Mucosa of stomach (tissue), 1 donor: ENCODE measurements around the gene KCNQ1.

Experiments used
- H3K27me3 ChIP-seq: one replicate; pipeline ENCODE4 v1.7.0; 2013; ENCODE audit warnings: mild to moderate bottlenecking, low read length; ENCODE audit not compliant: control insufficient read depth, insufficient read depth
- H3K36me3 ChIP-seq: one replicate; pipeline ENCODE4 v1.7.0; 2013; ENCODE audit warnings: low read length; ENCODE audit not compliant: control insufficient read depth, insufficient read depth
- H3K4me1 ChIP-seq: one replicate; pipeline ENCODE4 v1.7.0; 2013; ENCODE audit warnings: mild to moderate bottlenecking, low read length; ENCODE audit not compliant: control insufficient read depth, insufficient read depth
- H3K4me3 ChIP-seq: one replicate; pipeline ENCODE4 v1.7.0; 2013; ENCODE audit warnings: low read length
- H3K9ac ChIP-seq: one replicate; pipeline ENCODE4 v1.7.0; 2013; ENCODE audit warnings: mild to moderate bottlenecking, low read length, moderate library complexity
- H3K9me3 ChIP-seq: one replicate; pipeline ENCODE4 v1.7.0; 2013; ENCODE audit warnings: mild to moderate bottlenecking, low read length, moderate library complexity; ENCODE audit not compliant: control insufficient read depth
- donor health status: Pancreatic carcinoma.

The KCNQ1 gene

DNA sequence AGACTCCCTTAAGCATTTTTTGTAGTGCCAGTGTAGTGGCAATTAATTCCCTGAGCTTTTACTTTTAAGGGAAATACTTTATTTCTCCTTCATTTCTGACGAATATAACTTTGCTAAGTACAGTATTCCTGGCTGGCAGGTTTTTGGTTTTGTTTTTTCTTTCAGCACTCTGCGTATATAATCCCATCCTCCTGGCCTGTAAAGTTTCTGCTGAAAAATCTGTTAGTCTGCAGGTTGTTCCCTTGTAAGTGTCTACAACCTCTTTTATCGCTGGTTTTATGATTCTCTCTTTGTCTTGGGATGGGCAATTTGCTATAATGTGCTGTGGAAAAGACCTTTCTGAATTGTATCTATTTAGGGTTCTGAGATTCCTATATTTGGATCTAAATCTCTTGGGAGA lies 198.9 kb downstream of the KCNQ1 start:
- no peak overlapping the region for H3K4me3 ChIP-seq
- no peaks in the 10 kb centered on the region for H3K36me3 ChIP-seq
- H3K9ac ChIP-seq: no peak overlapping the region
- no peaks in the 10 kb centered on the region for H3K4me1 ChIP-seq
- no peaks in the 10 kb centered on the region for H3K27me3 ChIP-seq
- H3K9me3 ChIP-seq: peaks cover 29% of the 10 kb centered on the region

DNA sequence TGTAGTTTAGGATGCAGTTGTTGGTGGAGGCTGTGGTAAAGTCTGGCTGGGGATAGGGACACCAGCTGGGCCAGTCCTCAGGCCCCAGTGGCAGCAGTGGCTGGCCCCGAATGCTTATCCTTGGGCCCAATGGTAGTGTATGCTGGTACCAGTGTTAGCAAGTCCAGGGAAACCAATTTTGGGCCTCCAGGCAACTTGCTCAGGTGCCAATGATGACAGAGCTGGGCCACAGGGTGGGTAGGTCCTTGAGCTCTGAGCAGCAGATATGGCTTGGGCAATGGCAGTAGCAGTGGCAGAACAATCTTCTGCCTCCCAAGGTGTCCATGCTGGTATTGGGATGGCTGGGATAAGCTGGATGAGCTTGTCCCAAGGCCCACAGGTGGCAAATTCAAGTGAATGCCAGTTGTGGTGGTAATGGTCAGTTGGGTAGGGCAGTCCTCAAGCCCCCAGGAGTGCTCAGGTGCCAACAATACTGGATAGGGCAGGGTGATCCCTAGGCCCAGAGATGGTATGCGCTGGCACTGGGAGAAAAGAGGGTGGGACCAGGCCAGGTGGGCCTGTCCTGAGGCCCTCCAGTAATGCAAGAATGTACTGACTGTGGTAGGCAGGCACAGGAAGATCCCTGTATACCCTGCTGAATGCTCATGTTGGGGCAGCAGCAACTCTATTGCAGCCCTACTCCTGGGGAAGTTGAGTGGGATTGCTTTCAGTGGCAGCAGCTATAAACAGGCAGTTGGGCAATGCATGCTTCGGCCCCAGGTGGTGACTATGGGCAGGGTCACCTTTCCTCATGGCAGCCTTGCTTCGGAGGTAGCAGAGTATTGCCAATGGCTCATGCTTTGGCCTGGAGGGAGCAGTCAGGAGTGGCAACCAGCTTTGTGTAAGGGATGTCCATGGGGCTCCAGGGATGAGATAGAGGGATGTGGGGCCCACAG lies 200.3 kb downstream of the KCNQ1 start:
- Histone ChIP-seq H3K36me3 (no peaks in the 10 kb centered on the region), H3K4me1 (no peaks in the 10 kb centered on the region), H3K9ac (no peak overlapping the region), H3K4me3 (no peak overlapping the region), H3K27me3 (no peaks in the 10 kb centered on the region), H3K9me3 (peaks cover 26% of the 10 kb centered on the region)

DNA sequence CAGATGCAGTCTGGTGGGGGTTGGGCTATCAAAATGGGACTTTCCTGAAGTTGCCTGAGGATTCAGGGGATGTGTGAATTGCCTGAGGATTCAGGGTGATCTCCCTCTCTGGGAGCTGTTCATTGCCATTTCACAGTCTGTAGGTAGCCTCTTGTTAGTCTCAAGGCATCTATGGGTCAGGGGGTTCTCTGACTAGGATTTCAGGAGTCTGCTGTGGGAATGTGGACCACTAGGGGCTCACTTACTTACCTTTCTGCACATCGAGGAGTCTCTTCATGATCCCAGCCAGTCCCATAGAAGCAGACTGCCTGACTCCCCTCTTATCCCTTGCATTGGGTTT lies 200.9 kb downstream of the KCNQ1 start:
- H3K9me3 ChIP-seq: peaks cover 23% of the 10 kb centered on the region

DNA sequence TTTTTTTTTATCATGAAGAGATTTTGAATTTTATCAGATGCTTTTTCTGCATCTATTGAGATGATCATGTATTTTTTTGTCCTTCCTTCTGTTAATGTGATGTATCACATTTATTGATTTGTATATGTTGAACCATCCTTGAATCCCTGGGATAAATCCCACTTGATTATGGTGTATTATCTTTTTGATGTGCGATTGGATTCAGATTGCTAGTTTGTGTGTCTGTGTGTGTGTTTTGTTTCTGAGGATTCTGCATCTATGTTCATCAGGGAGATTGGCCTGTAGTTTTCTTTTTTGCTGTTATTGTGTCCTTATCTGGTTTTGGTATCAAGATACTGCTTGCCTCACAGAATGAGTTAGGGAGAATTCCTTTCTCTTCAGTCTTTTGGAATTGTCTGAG lies 202.4 kb downstream of the KCNQ1 start:
- Histone ChIP-seq H3K9me3 (peaks cover 32% of the 10 kb centered on the region), H3K4me1 (no peaks in the 10 kb centered on the region), H3K36me3 (no peaks in the 10 kb centered on the region), H3K9ac (no peak overlapping the region), H3K27me3 (no peaks in the 10 kb centered on the region), H3K4me3 (no peak overlapping the region)

More for the DNA sequence above, 200.9 kb downstream of the KCNQ1 start:
- Histone ChIP-seq H3K4me3 (no peak overlapping the region), H3K4me1 (no peaks in the 10 kb centered on the region), H3K36me3 (no peaks in the 10 kb centered on the region), H3K27me3 (no peaks in the 10 kb centered on the region), H3K9ac (no peak overlapping the region)

DNA sequence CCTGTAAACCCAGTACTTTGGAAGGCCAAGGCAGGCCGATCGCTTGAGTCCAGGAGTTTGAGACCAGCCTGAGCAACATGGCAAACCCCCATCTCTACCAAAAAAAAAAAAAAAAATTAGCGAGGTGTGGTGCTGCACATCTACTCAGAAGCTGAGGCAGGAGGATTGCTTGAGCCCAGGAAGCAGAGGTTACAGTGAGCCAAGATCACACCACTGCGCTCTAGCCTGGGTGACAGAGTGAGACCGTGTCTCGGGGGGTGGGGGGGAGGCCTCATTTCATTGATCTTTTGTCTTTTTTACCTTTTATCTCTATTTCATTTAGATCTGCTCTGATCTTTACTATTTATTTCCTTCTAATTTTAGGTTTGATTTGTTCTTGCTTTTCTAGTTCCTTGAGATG lies 203.1 kb downstream of the KCNQ1 start:
- Histone ChIP-seq H3K27me3 (no peaks in the 10 kb centered on the region), H3K9me3 (peaks cover 26% of the 10 kb centered on the region), H3K4me1 (no peaks in the 10 kb centered on the region), H3K9ac (no peak overlapping the region), H3K36me3 (no peaks in the 10 kb centered on the region), H3K4me3 (no peak overlapping the region)

DNA sequence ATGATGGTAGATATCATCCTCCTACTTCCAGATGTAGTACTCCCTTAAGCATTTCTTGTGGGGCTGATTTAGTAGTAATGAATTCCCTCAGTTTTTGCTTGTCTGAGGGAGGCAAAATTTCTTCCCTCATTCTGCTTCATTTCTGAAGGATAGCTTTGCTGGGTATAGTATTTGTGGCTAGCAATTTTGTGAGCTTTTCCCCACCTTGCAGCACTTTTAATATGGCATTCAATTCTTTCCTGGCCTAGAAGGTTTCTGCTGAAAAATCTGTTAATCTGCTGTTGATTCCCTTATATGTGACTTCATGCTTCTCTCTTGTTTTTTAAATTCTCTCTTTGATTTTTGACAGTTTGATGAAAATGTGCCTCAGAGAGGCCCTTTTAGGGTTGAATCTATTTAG lies 204.6 kb downstream of the KCNQ1 start:
- Histone ChIP-seq H3K9ac (no peak overlapping the region), H3K27me3 (no peaks in the 10 kb centered on the region), H3K9me3 (peaks cover 26% of the 10 kb centered on the region), H3K4me1 (no peaks in the 10 kb centered on the region), H3K36me3 (no peaks in the 10 kb centered on the region), H3K4me3 (no peak overlapping the region)

DNA sequence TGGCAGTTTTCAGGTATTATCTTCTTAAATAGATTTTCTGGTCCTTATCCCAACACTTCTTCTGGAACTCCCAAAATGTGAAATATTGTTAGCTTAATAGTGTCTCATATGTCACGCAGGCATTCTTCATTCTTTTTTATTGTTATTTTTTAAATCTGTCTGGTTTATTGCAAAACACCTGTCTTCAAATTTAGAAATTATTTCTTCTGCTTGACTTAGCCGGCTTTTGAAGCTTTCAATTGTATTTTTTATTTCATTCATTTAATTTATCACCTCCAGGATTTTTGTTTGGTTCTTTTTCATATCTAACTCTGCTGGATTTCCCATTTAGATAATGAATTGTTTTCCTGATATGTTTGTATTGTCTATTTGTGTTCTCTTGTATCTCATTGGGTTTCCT lies 205.0 kb downstream of the KCNQ1 start:
- Histone ChIP-seq H3K36me3 (no peaks in the 10 kb centered on the region), H3K9ac (no peak overlapping the region), H3K27me3 (no peaks in the 10 kb centered on the region), H3K4me1 (no peaks in the 10 kb centered on the region), H3K9me3 (peaks cover 22% of the 10 kb centered on the region), H3K4me3 (no peak overlapping the region)

DNA sequence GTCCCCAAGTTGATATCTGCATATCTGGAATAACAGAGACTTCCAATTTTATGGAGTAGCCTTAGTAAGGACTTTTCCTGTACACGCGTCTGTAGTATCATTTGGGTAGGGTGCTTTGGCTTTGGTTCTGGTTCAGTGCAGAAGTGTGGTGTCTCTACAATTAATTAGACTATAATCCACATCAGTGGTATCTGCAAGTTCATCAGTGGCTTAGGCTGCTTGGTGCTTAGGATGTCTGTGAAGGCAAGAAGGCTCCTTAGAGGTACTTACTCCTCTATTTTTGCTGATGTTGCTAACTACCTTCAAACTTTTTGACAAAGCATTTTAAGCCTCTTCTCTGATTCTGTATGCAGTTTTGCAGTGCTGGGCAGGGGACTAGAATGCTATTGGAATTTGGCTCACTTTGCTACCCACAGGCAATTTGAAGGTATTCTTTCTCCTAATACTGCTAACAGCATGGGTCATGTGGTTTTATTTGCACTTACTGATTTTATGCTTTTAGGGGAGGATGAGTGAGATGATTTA lies 205.6 kb downstream of the KCNQ1 start:
- no peaks in the 10 kb centered on the region for H3K27me3 ChIP-seq
- peaks cover 18% of the 10 kb centered on the region for H3K9me3 ChIP-seq
- no peak overlapping the region for H3K9ac ChIP-seq
- H3K4me1 ChIP-seq: no peaks in the 10 kb centered on the region
- no peaks in the 10 kb centered on the region for H3K36me3 ChIP-seq
- H3K4me3 ChIP-seq: no peak overlapping the region

DNA sequence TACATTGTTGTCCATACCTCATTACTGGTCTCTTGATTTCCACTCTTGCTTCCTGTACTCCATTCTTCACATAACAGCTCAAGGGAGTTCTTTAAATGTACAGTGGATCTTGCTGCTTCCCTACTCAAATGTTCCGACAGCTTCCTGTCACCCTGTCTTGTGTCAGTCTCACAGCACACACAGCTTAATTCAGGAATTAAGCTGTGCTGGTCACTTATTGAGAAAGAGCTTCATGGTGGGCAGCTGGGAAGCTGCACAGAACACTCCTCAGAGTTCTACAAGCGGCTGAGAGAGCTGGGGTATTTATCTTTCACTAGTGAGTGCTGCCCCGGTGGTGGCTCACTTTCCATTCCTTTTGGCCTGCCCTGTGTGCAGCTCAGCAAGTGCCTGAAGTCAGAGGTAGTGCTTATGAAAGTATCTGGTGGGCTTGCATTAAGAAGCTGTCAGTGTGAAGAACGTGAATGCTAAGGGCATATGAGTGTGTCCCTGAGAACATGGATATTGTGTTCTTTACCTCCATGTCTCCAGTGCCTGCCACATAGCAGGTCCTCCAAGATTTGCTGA lies 206.3 kb downstream of the KCNQ1 start:
- H3K9me3 ChIP-seq: peaks cover 11% of the 10 kb centered on the region
- no peaks in the 10 kb centered on the region for H3K27me3 ChIP-seq
- no peak overlapping the region for H3K4me3 ChIP-seq
- no peaks in the 10 kb centered on the region for H3K4me1 ChIP-seq
- H3K36me3 ChIP-seq: no peaks in the 10 kb centered on the region
- H3K9ac ChIP-seq: no peak overlapping the region

DNA sequence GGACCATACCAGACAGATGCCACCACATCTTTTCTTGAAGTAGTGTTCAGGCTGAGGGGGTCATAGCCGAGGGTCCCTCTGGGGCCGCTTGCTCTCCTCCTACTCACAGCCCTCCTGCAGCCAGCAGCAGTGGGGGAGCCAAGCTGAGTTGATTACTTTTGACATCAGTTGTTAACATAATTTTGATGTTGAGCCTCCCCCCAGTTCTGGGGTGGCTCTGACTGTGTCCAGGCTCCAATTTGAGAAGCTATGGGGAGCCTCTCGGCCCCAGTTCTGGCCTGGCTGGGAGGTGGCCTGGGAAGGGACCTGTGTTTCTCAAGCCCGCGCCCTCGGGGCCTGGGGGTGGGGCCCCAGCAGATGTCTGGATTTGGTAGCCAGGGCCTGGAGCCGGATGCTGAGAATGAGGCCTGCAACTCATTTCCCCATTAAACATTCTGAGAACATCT lies 207.0 kb downstream of the KCNQ1 start:
- Histone ChIP-seq H3K4me1 (no peaks in the 10 kb centered on the region), H3K9ac (no peak overlapping the region), H3K4me3 (no peak overlapping the region), H3K27me3 (no peaks in the 10 kb centered on the region), H3K9me3 (peaks cover 11% of the 10 kb centered on the region), H3K36me3 (no peaks in the 10 kb centered on the region)

DNA sequence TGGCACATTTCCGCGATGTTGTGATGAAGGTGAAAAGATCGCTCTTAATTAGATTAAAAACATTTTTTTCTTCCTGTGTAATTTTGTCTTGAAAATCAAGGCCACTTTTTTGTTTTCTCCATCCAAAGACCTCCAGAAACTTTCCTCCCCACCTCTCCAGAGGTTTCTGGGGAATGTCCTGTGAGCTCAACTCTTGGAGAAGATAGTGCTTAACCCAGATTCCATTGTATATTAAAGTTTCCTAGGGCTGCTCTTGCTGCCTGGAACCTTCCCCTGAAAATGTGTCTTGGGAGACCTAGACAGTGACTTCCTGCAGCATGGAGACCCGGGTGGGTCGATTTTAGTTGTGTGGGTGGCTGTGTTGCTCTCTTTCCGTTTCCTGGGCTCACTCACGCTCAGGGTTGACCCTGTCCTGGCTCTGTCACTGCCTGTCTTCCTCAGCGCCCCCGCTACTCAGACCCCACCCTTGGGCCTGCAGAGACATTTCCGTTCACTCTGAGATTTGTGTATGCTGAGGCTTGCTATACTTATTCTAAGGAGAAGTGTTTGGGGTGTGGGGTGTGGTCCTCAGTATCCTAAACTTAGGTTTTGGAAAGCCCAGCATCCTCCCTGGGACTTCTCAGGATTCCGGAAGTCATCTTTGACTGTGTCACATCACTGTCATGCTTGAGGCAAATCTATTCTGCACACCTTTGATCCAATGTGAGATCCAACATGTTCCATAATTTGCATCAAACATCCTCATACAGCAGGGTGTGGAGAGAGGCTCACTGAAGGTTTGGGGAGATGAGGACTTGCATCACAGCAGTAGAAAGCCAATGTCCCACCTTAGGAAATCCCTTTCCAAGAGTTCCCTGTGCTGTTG lies 207.8 kb downstream of the KCNQ1 start:
- H3K9me3 ChIP-seq: peaks cover 11% of the 10 kb centered on the region
- H3K4me3 ChIP-seq: no peak overlapping the region

DNA sequence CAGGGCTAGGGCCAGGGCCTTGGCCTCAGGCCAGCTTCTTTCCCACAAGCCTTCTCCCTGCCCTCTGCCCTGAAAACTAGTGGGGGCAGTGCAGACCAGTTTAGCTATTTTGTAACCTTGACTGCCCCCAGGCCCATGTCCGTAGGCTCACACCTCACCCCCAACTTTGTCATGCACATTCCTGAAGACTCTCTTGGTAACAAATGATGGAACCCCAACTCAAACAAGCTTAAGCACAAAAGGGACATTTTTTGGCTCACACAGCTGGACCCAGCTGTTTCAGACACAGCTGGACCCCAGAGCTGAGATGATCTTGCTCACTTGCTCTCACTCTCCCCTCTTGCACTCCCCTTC lies 208.4 kb downstream of the KCNQ1 start:
- Histone ChIP-seq H3K4me1 (no peaks in the 10 kb centered on the region), H3K4me3 (no peak overlapping the region), H3K36me3 (no peaks in the 10 kb centered on the region), H3K9me3 (peaks cover 11% of the 10 kb centered on the region), H3K9ac (no peak overlapping the region), H3K27me3 (no peaks in the 10 kb centered on the region)

More for the DNA sequence above, 207.8 kb downstream of the KCNQ1 start:
- Histone ChIP-seq H3K9ac (no peak overlapping the region), H3K4me1 (no peaks in the 10 kb centered on the region), H3K27me3 (no peaks in the 10 kb centered on the region), H3K36me3 (no peaks in the 10 kb centered on the region)
